HepG2 (cell line): ENCODE measurements around the gene TKTL1. TPM values are rescaled to one million over a fixed set of nuclear protein-coding genes. Genes with fewer than 3 reads are reported as not detected.

Experiments
- ATAC-seq: fragments of 200-7000 bp; cut with Tn5 transposase; 3 replicates; pipeline ENCODE4 v1.9.1; 2020; ENCODE audit warnings: mild to moderate bottlenecking, moderate library complexity
- BruUV-seq: library from RNA; stranded (reverse); fragments of 400-500 nt; replicated peaks from 2 replicates; lab custom pipeline; 2021; lab: Mats Ljungman, UMichigan
- CTCF ChIA-PET: fragments of 300-600 bp; formaldehyde crosslinking; extraction: SDS; loops from one replicate; lab custom pipeline; 2021; ENCODE audit warnings: low total read pairs, inconsistent platforms, low intra/inter-chr PET ratio; lab: Yijun Ruan, JAX
- POLR2A ChIA-PET: fragments of 350-600 bp; sonication (Branson Sonifier 250); formaldehyde crosslinking; loops from one replicate; lab custom pipeline; 2020; ENCODE audit warnings: antibody characterized with exemption, inconsistent platforms; lab: Yijun Ruan, JAX
- DNase-seq: peaks from one replicate; pipeline ENCODE4 v3.0.0-alpha.2; 2015; ENCODE audit warnings: low spot score
- FAIRE-seq: peaks from 3 replicates; lab custom pipeline; 2011; peaks lifted over from hg19 to GRCh38; lab: Jason Lieb, UNC
- H2AFZ ChIP-seq: one replicate; pipeline ENCODE4 v1.6.1; 2011; ENCODE audit warnings: low read length, inconsistent platforms
- H3K27ac ChIP-seq: fragments of 300-600 bp; 3 replicates; pipeline ENCODE4 v1.8.0; 2011; ENCODE audit warnings: mixed run types, mild to moderate bottlenecking, mixed read lengths, low read length, inconsistent platforms; ENCODE audit not compliant: insufficient read depth; ENCODE audit errors: extremely low read length
- H3K27me3 ChIP-seq, 2 experiments: fragments of 200-600 bp in 1 of 2; 2 replicates in 1 of 2; 3 replicates in 1 of 2; pipeline versions ENCODE4 v1.6.0 to v1.8.0; 2011; ENCODE audit warnings: low read length in 2 of 2, mild to moderate bottlenecking in 2 of 2, moderate library complexity in 2 of 2, inconsistent platforms in 1 of 2; ENCODE audit not compliant: insufficient read depth in 2 of 2, control insufficient read depth in 1 of 2
- H3K36me3 ChIP-seq, 2 experiments: fragments of 200-600 bp in 1 of 2; replicated peaks in 1 of 2; 2 replicates in 1 of 2; 3 replicates in 1 of 2; pipeline versions ENCODE4 v1.5.1 to v1.8.0; 2011; ENCODE audit warnings: low read length in 2 of 2, inconsistent platforms in 1 of 2; ENCODE audit not compliant: insufficient read depth in 2 of 2, control insufficient read depth in 1 of 2
- H3K4me1 ChIP-seq: 2 replicates; pipeline ENCODE4 v1.5.1; 2012; ENCODE audit warnings: low read length, inconsistent platforms; ENCODE audit not compliant: insufficient read depth
- H3K4me2 ChIP-seq: 2 replicates; pipeline ENCODE4 v1.6.0; 2011; ENCODE audit warnings: low read depth, low read length, inconsistent platforms
- H3K4me3 ChIP-seq, 3 experiments: fragments of 200-600 bp in 1 of 3; sonication (generic), shearing (Covaris generic) in 1 of 3; replicated peaks in 1 of 3; 2 replicates each; pipeline ENCODE4 v1.5.1; 2011 to 2016; ENCODE audit warnings: low read length in 3 of 3, inconsistent platforms in 2 of 3, low read depth in 2 of 3, mild to moderate bottlenecking in 2 of 3, control low read depth in 1 of 3, mixed read lengths in 1 of 3; ENCODE audit not compliant: insufficient read depth in 1 of 3
- H3K79me2 ChIP-seq: one replicate; pipeline ENCODE4 v1.6.1; 2011; ENCODE audit warnings: low read length, inconsistent platforms; ENCODE audit not compliant: insufficient read depth
- H3K9ac ChIP-seq: 2 replicates; pipeline ENCODE4 v1.6.0; 2011; ENCODE audit warnings: mild to moderate bottlenecking, low read depth, low read length, inconsistent platforms; ENCODE audit not compliant: insufficient read depth
- H3K9me3 ChIP-seq: 2 replicates; pipeline ENCODE4 v1.5.1; 2012; ENCODE audit warnings: mild to moderate bottlenecking, low read length
- H4K20me1 ChIP-seq: 2 replicates; pipeline ENCODE4 v1.6.0; 2011; ENCODE audit warnings: inconsistent platforms, mild to moderate bottlenecking, low read length, moderate library complexity; ENCODE audit not compliant: insufficient read depth
- CENPX ChIP-seq: sonication (generic); formaldehyde crosslinking; IDR thresholded peaks from 2 replicates; pipeline ENCODE4 v1.9.0; 2021; ENCODE audit warnings: mild to moderate bottlenecking, missing genetic modification reagents, moderate library complexity
- CREM ChIP-seq, 2 experiments: sonication (generic) in 1 of 2; formaldehyde crosslinking in 1 of 2; IDR thresholded peaks; 2 replicates each; pipeline versions ENCODE4 v1.4.0 to v1.6.1; 2016 to 2020; ENCODE audit warnings: antibody characterized with exemption in 1 of 2, mild to moderate bottlenecking in 1 of 2, missing genetic modification reagents in 1 of 2
- HOMEZ ChIP-seq: IDR thresholded peaks from 2 replicates; pipeline ENCODE4 v1.6.1; 2016; ENCODE audit warnings: low read depth
- MBD4 ChIP-seq: IDR thresholded peaks from 2 replicates; pipeline ENCODE4 v1.6.1; 2012; ENCODE audit warnings: low read length, inconsistent platforms, borderline replicate concordance
- MIXL1 ChIP-seq: IDR thresholded peaks from 2 replicates; pipeline ENCODE4 v1.6.1; 2016
- NFKBIZ ChIP-seq: IDR thresholded peaks from 2 replicates; pipeline ENCODE4 v1.6.1; 2018; ENCODE audit warnings: missing genetic modification reagents, missing compliant biosample characterization
- NFYB ChIP-seq: sonication (generic); formaldehyde crosslinking; IDR thresholded peaks from 2 replicates; pipeline ENCODE4 v1.4.0; 2020; ENCODE audit warnings: missing genetic modification reagents
- PAX8 ChIP-seq: sonication (generic); formaldehyde crosslinking; IDR thresholded peaks from 2 replicates; pipeline ENCODE4 v1.8.0; 2022; ENCODE audit warnings: mild to moderate bottlenecking, missing genetic modification reagents, borderline replicate concordance
- PHF8 ChIP-seq: sonication (generic); formaldehyde crosslinking; IDR thresholded peaks from 2 replicates; pipeline ENCODE4 v1.5.0; 2020; ENCODE audit warnings: missing genetic modification reagents
- PTBP1 ChIP-seq: fragments of 200-400 bp; formaldehyde crosslinking; IDR thresholded peaks from 2 replicates; pipeline ENCODE4 v1.6.1; 2018; ENCODE audit warnings: low read length, low read depth; ENCODE audit not compliant: poor library complexity, severe bottlenecking
- RBAK ChIP-seq: sonication (generic); formaldehyde crosslinking; IDR thresholded peaks from 2 replicates; pipeline ENCODE4 v1.5.1; 2020; ENCODE audit warnings: mild to moderate bottlenecking, missing genetic modification reagents
- SRSF9 ChIP-seq: fragments of 200-400 bp; formaldehyde crosslinking; IDR thresholded peaks from 2 replicates; pipeline ENCODE4 v1.6.1; 2018; ENCODE audit warnings: borderline replicate concordance, mild to moderate bottlenecking, low read depth, low read length; ENCODE audit not compliant: insufficient read depth, poor library complexity, severe bottlenecking
- TEF ChIP-seq: sonication (generic); formaldehyde crosslinking; IDR thresholded peaks from 2 replicates; pipeline ENCODE4 v1.5.0; 2020; ENCODE audit warnings: missing genetic modification reagents
- THAP11 ChIP-seq: IDR thresholded peaks from 2 replicates; pipeline ENCODE4 v1.6.1; 2016; ENCODE audit warnings: missing biosample characterization, missing genetic modification reagents
- U2AF2 ChIP-seq: fragments of 200-400 bp; formaldehyde crosslinking; IDR thresholded peaks from 2 replicates; pipeline ENCODE4 v1.6.1; 2017; ENCODE audit warnings: low read depth, mild to moderate bottlenecking, low read length
- ZNF572 ChIP-seq: sonication (generic); formaldehyde crosslinking; IDR thresholded peaks from 2 replicates; pipeline ENCODE4 v1.5.1; 2020; ENCODE audit warnings: mild to moderate bottlenecking, missing genetic modification reagents
- ZNF598 ChIP-seq: sonication (generic); formaldehyde crosslinking; IDR thresholded peaks from 2 replicates; pipeline ENCODE4 v1.5.1; 2020; ENCODE audit warnings: mild to moderate bottlenecking, missing genetic modification reagents, borderline replicate concordance
- ZNF639 ChIP-seq: conservative IDR thresholded peaks from 2 replicates; pipeline ENCODE4 v1.6.1; 2018; ENCODE audit warnings: missing genetic modification reagents
- WGBS: methylation state at CpG from one replicate; pipeline ENCODE4 v1.1.6; 2017; ENCODE audit warnings: low lambda C conversion rate; 5-methylcytosine and 5-hydroxymethylcytosine counted together
- in situ Hi-C: cut with HindIII; loops from 2 replicates; pipeline ENCODE4 v1.10.0; 2017; ENCODE audit warnings: low pct_unique_long_range_greater_than_20kb; ENCODE audit not compliant: extremely low pct_ligation_motif_present
- intact Hi-C: fragments of 100-400 bp; cut with micrococcal nuclease; formaldehyde crosslinking; loops from one replicate; pipeline ENCODE4 v1.10.0; 2022; ENCODE audit not compliant: unreplicated experiment
- polyA plus RNA-seq, 8 experiments: library from polyadenylated mRNA; depleted of rRNA in 3 of 8; stranded (reverse) in 7 of 8; unstranded in 1 of 8; fragments of >200 nt; fragmentation: Illumina TruSeq in 4 of 8; extraction: Trizol in 4 of 8; gene quantifications; 2 replicates each; pipeline versions ENCODE4 v1.2.1 to v1.2.3, GENCODE V29; 2011 to 2016; ENCODE audit warnings: low read depth in 4 of 8, missing spikeins in 1 of 8, mixed read lengths in 1 of 8; ENCODE audit not compliant: insufficient read depth in 1 of 8
- total RNA-seq, 5 experiments: library from RNA; depleted of rRNA; stranded (reverse); fragments of >200 nt; fragmentation: Illumina TruSeq; extraction: Trizol; gene quantifications; 2 replicates each; pipeline ENCODE4 v1.2.3, GENCODE V29; 2016; ENCODE audit warnings: low read depth in 1 of 5
- TF ChIP-seq, protein P1 (sequence below): sonication (generic); formaldehyde crosslinking; IDR thresholded peaks from 2 replicates; pipeline ENCODE4 v1.4.0; 2020; ENCODE audit warnings: missing genetic modification reagents

Gene TKTL1
- total and polyA plus RNA-seq, 2 of the 13 experiments (the other 11 are each of a cell fraction or from before 2014, with no cell fraction given), result not detected

DNA sequence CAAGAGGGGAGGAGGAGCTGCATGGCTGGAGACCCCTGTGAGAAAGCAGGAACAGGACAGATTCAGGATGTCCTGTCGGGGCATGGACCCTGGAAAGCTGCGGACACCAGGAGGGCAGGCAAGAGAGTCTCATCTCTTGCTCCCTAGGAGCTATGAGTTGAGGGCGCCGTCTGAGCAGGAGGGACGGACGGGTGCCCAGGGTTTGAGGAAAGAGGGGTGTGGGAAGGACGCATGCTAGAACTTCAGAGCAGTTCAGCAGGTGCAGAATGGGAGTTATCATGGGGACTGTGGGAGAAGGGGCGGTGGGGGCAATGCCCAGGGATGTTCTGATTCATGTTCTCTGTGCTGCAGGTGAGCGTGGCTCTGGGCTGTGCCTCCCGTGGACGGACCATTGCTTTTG is 24.8 kb downstream of the TKTL1 start:
- Histone ChIP-seq H3K27ac (no peak overlapping the region), H3K36me3 (no peaks in the 10 kb centered on the region), H3K4me1 (no peaks in the 10 kb centered on the region), H3K27me3 (peaks cover 0 to 18% of the 10 kb centered on the region in 2 experiments; a peak in 4 of 5 replicates), H3K9ac (no peak overlapping the region), H3K9me3 (no peaks in the 10 kb centered on the region), H2AFZ (no peak overlapping the region), H3K4me2 (no peak overlapping the region), H4K20me1 (no peaks in the 10 kb centered on the region), H3K4me3 (no peak overlapping the region), H3K79me2 (no peaks in the 10 kb centered on the region)
- 40% methylated on average over 8 of the region's 11 CpGs for WGBS
- in situ Hi-C loops, result no loop called here
- TF ChIP-seq CREM (IDR thresholded peaks at IDR 0.05) (no peak), CREM (CRISPR knock-in tag; IDR thresholded peaks at IDR 0.05) (no peak), U2AF2 (no peak), ZNF598 (CRISPR knock-in tag) (no peak), MIXL1 (CRISPR knock-in tag) (no peak), RBAK (CRISPR knock-in tag) (no peak), NFKBIZ (no peak), TEF (CRISPR knock-in tag) (no peak), PAX8 (CRISPR knock-in tag) (no peak), NFYB (CRISPR knock-in tag) (no peak), ZNF639 (CRISPR knock-in tag) (no peak), PHF8 (no peak), PTBP1 (no peak), CENPX (CRISPR knock-in tag) (no peak), MBD4 (no peak), SRSF9 (no peak), HOMEZ (CRISPR knock-in tag) (no peak), THAP11 (no peak), ZNF572 (CRISPR knock-in tag) (no peak)
- TF ChIP-seq, protein P1, sequence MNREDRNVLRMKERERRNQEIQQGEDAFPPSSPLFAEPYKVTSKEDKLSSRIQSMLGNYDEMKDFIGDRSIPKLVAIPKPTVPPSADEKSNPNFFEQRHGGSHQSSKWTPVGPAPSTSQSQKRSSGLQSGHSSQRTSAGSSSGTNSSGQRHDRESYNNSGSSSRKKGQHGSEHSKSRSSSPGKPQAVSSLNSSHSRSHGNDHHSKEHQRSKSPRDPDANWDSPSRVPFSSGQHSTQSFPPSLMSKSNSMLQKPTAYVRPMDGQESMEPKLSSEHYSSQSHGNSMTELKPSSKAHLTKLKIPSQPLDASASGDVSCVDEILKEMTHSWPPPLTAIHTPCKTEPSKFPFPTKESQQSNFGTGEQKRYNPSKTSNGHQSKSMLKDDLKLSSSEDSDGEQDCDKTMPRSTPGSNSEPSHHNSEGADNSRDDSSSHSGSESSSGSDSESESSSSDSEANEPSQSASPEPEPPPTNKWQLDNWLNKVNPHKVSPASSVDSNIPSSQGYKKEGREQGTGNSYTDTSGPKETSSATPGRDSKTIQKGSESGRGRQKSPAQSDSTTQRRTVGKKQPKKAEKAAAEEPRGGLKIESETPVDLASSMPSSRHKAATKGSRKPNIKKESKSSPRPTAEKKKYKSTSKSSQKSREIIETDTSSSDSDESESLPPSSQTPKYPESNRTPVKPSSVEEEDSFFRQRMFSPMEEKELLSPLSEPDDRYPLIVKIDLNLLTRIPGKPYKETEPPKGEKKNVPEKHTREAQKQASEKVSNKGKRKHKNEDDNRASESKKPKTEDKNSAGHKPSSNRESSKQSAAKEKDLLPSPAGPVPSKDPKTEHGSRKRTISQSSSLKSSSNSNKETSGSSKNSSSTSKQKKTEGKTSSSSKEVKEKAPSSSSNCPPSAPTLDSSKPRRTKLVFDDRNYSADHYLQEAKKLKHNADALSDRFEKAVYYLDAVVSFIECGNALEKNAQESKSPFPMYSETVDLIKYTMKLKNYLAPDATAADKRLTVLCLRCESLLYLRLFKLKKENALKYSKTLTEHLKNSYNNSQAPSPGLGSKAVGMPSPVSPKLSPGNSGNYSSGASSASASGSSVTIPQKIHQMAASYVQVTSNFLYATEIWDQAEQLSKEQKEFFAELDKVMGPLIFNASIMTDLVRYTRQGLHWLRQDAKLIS (CRISPR knock-in tag), result no peak
- POLR2A ChIA-PET, result no interaction called here
- no peak for DNase-seq
- FAIRE-seq, result no peak
- BruUV-seq, result no TSS peak
- CTCF ChIA-PET, result no interaction called here
- intact Hi-C loops, result no loop called here
- no peak for ATAC-seq
